Ovary (tissue), 9 donors: ENCODE results near the gene ZC3H11A. TPM values are rescaled to one million over a fixed set of nuclear protein-coding genes. Genes with fewer than 3 reads are reported as not detected.
"Not testable (repeated sequence)": the region's sequence is repeated elsewhere in the genome, so short reads cannot be mapped to it uniquely, and the experiment has no call there.

Source experiments
- DNase-seq, 5 donors: peaks; one replicate each; pipeline ENCODE4 v3.0.0-alpha.2; 2019 to 2020
- H3K27ac ChIP-seq, 2 donors: fragments of 200-600 bp; one replicate each; pipeline versions ENCODE4 v1.5.1 to v1.8.0; 2019 to 2022
- H3K27me3 ChIP-seq: fragments of 200-600 bp; one replicate; pipeline ENCODE4 v1.8.0; 2022
- H3K36me3 ChIP-seq: fragments of 200-600 bp; sonication (generic); one replicate; pipeline ENCODE4 v1.5.1; 2019
- H3K4me1 ChIP-seq: one replicate; pipeline ENCODE4 v1.8.1; 2013; ENCODE audit warnings: mild to moderate bottlenecking, moderate library complexity; ENCODE audit not compliant: insufficient read depth
- H3K4me3 ChIP-seq: fragments of 200-600 bp; sonication (generic); one replicate; pipeline ENCODE4 v1.5.1; 2017
- H3K9me3 ChIP-seq, 2 donors: fragments of 200-600 bp in 1 of 2; sonication (generic) in 1 of 2; one replicate each; pipeline versions ENCODE4 v1.5.1 to v1.8.1; 2013 to 2019; ENCODE audit warnings: mild to moderate bottlenecking in 1 of 2, moderate library complexity in 1 of 2
- EP300 ChIP-seq: sonication (generic); formaldehyde crosslinking; IDR thresholded peaks from one replicate; pipeline ENCODE4 v1.6.1; 2017; ENCODE audit warnings: antibody characterized with exemption
- POLR2A ChIP-seq: fragments of 450-650 bp; IDR thresholded peaks from one replicate; pipeline ENCODE4 v1.6.1; 2017; ENCODE audit warnings: antibody characterized with exemption, mild to moderate bottlenecking, moderate library complexity
- WGBS, 3 donors: extraction: QIAGEN DNeasy Blood & Tissue Kit in 1 of 3; methylation state at CpG; one replicate each; pipeline versions ENCODE4 v1.1.5 to v1.1.7; 2013 to 2017; 5-methylcytosine and 5-hydroxymethylcytosine counted together
- intact Hi-C, 4 donors: fragments of 100-400 bp; cut with DNase I; formaldehyde crosslinking; loops; one replicate each; pipeline versions ENCODE4 v1.11.0 to v1.15.1; 2022 to 2023
- polyA plus RNA-seq, 2 donors: library from polyadenylated mRNA; stranded (reverse); fragments of 200-250 nt in 1 of 2; fragments of 350-450 nt in 1 of 2; fragmentation: Illumina TruSeq in 1 of 2; extraction: RNeasy Lipid Tissue Mini Kit (QIAGEN cat#74804) in 1 of 2; gene quantifications; one replicate each; pipeline ENCODE4 v1.2.3, GENCODE V29; 2013 to 2014
- total RNA-seq, 7 donors: library from RNA; depleted of rRNA in 2 of 7; stranded (reverse); fragments of >200 nt in 2 of 7; fragmentation: NEBNext Ultra II Directional in 3 of 7; extraction: Animal tissue kit (Norgen Biotek cat#: 25700) in 3 of 7; gene quantifications; one replicate each; pipeline versions ENCODE4 v1.1.0 to v1.2.4, GENCODE V29; 2016 to 2023
- TF ChIP-seq, protein P1 (sequence below), 3 donors: fragments of 450-650 bp in 2 of 3; fragments of 200-600 bp in 1 of 3; IDR thresholded peaks; one replicate each; pipeline versions ENCODE4 v1.5.1 to v1.8.0; 2016 to 2022; ENCODE audit warnings: antibody characterized with exemption in 3 of 3, mild to moderate bottlenecking in 1 of 3
- donor health status: DM: no; HTN: no; CAD: no; lungs with moderate emphysema.
- donor health status: DM: no; HTN: no; CAD: no.
- donor health status: Bipolar disorder and iron deficiency.
- donor health status: DM: yes; HTN: yes; CAD: no.
- donor health status: DM: no; HTN: no; CAD: no.
- donor health status: DM: yes; HTN: yes; CAD: no.

ZC3H11A gene
- total and polyA plus RNA-seq, 9 donors = 52.9 to 100 (median 63.0) TPM

DNA sequence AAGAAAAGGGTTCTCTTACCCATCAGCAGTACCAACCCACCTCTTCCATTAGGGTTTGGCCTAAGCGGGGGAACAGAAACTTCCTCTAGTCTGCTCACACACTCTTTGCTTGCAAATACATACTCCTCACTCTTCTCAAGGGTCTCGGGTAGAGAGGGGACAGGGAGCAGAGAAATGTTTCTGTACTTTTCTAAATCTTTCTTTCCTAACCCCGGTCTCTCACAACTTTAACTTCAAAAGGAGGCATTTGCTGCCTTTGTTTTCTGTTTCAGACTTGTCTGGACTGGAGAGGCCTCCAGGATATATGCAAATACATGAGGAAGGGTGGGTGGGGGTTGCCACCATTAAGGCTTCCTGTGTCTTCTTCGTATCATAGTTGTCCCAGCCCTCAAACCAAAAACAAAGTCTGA lies 41.0 kb upstream of the ZC3H11A start:
- no peaks in the 10 kb centered on the region for H3K4me1 ChIP-seq
- H3K9me3 ChIP-seq = no peaks in the 10 kb centered on the region
- H3K27ac ChIP-seq = no peak overlapping the region
- no peaks in the 10 kb centered on the region for H3K36me3 ChIP-seq
- WGBS, 3 donors = 91 to 92% (median 91%) methylated on average over 4 of the region's 4 CpGs
- TF ChIP-seq, protein P1, sequence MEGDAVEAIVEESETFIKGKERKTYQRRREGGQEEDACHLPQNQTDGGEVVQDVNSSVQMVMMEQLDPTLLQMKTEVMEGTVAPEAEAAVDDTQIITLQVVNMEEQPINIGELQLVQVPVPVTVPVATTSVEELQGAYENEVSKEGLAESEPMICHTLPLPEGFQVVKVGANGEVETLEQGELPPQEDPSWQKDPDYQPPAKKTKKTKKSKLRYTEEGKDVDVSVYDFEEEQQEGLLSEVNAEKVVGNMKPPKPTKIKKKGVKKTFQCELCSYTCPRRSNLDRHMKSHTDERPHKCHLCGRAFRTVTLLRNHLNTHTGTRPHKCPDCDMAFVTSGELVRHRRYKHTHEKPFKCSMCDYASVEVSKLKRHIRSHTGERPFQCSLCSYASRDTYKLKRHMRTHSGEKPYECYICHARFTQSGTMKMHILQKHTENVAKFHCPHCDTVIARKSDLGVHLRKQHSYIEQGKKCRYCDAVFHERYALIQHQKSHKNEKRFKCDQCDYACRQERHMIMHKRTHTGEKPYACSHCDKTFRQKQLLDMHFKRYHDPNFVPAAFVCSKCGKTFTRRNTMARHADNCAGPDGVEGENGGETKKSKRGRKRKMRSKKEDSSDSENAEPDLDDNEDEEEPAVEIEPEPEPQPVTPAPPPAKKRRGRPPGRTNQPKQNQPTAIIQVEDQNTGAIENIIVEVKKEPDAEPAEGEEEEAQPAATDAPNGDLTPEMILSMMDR (IDR thresholded peaks at IDR 0.05) = no peak
- no peak for TF ChIP-seq POLR2A
- TF ChIP-seq EP300 = no peak
- no peak overlapping the region for H3K4me3 ChIP-seq
- H3K27me3 ChIP-seq = no peaks in the 10 kb centered on the region
- no peak for DNase-seq
- intact Hi-C loops = loop anchor here in 1 of 4 donors (10.0 kb wide), 1 partner anchor 240 kb away; no protein-coding TSS in a partner anchor

DNA sequence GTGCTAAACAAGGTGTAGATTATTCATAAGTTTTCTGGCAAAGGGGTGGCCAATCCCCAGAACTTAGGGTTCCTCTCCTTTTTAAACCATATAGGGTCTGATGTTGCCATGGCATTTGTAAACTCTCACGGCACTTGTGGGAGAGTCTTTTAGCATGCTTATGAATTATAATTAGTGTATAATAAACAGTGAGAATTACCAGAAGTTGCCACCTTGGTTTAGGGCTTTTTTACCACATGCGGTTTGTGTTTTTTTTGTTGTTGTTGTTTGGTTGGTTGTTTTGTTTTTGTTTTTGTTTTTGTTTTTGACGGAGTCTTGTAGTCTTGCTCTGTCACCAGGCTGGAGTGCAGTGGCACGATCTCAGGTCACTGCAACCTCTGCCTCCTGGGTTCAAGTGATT lies 39.4 kb upstream of the ZC3H11A start:
- WGBS, 3 donors = 77 to 86% (median 85%) methylated on average over 4 of the region's 4 CpGs
- Histone ChIP-seq H3K27me3 (no peaks in the 10 kb centered on the region), H3K4me3 (no peak overlapping the region), H3K27ac (no peak overlapping the region), H3K4me1 (no peaks in the 10 kb centered on the region), H3K9me3 (no peaks in the 10 kb centered on the region), H3K36me3 (no peaks in the 10 kb centered on the region)
- DNase-seq = no peak
- intact Hi-C loops = loop anchor here in 1 of 4 donors (10.0 kb wide), 1 partner anchor 239 kb away; no protein-coding TSS in a partner anchor
- TF ChIP-seq, protein P1 (IDR thresholded peaks at IDR 0.05) = no peak
- TF ChIP-seq POLR2A (no peak), EP300 (no peak)

DNA sequence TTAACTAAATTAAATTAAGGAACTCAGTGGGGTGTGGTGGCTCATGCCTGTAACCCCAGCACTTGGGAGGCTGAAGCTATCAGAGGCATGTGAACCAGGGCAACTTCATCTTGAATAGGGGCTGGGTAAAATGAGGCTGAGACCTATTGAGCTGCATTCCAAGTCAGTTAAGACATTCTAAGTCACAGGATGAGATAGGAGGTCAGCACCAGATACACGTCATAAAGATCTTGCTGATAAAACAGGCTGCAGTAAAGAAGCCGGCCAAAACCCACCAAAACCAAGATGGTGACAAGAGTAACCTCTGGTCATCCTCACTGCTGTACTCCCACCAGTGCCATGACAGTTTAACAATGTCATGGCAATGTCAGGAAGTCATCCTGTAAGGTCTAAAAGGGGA lies 36.7 kb upstream of the ZC3H11A start:
- H3K4me1 ChIP-seq, DNase-seq, H3K4me3 ChIP-seq, H3K27me3 ChIP-seq, H3K36me3 ChIP-seq, H3K9me3 ChIP-seq, H3K27ac ChIP-seq: not testable (repeated sequence)
- intact Hi-C loops = loop anchor here in 1 of 4 donors (10.0 kb wide), 1 partner anchor 236 kb away; no protein-coding TSS in a partner anchor
- 66 to 77% (median 67%) methylated on average over 2 of the region's 2 CpGs for whole genome bisulfite sequencing, 3 donors

DNA sequence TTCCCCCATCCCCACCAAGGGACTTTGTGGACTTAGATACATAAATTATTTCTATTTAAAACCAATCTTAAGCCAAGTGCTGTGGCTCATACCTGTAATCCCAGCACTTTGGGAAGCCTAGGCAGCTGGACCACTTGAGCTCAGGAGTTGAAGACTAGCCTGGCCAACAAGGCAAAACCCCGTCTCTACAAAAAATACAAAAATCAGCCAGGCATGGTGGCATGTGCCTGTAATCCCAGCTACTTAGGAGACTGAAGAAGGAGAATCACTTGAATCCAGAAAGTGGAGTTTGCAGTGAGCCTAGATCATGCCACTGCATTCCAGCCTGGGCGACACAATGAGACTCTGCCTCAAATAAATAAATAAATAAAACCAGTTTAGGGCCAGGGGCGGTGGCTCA lies 34.9 kb upstream of the ZC3H11A start:
- 87 to 95% (median 91%) methylated on average over 3 of the region's 3 CpGs for WGBS, 3 donors
- TF ChIP-seq, protein P1 (IDR thresholded peaks at IDR 0.05) = no peak
- no peak for TF ChIP-seq POLR2A
- TF ChIP-seq EP300 = no peak
- intact Hi-C loops = no loop called here

DNA sequence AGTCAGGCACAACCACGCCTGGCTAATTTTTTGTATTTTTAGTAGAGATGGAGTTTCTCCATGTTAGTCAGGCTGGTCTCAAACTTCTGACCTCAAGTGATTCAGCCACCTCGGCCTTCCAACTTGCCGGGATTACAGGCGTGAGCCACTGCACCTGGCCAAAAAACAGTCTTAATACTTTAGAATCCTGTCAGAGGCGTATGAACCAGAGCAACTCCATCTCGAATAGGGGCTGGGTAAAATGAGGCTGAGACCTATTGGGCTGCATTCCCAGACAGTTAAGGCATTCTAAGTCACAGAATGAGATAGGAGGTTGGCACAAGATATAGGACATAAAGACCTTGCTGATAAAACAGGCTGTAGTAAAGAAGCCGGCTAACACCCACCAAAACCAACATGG lies 33.5 kb upstream of the ZC3H11A start:
- H3K36me3 ChIP-seq, intact Hi-C loops, H3K4me1 ChIP-seq, H3K27me3 ChIP-seq, H3K27ac ChIP-seq, H3K9me3 ChIP-seq, DNase-seq, H3K4me3 ChIP-seq: not testable (repeated sequence)
- WGBS, 3 donors = 53 to 60% (median 58%) methylated on average over 7 of the region's 7 CpGs

More for the DNA sequence above, 34.9 kb upstream of the ZC3H11A start:
- Histone ChIP-seq H3K4me1 (no peaks in the 10 kb centered on the region), H3K27ac (no peak overlapping the region), H3K36me3 (no peaks in the 10 kb centered on the region), H3K9me3 (no peaks in the 10 kb centered on the region), H3K27me3 (no peaks in the 10 kb centered on the region), H3K4me3 (no peak overlapping the region)
- DNase-seq = no peak
